SK-N-MC (cell line): ENCODE results near the gene COMMD1.
"Not testable (repeated sequence)": the region's sequence is repeated elsewhere in the genome, so short reads cannot be mapped to it uniquely, and the experiment has no call there.

Source experiments
- DNase-seq: peaks from one replicate; pipeline ENCODE4 v3.0.0-alpha.2; 2011; ENCODE audit warnings: low read depth, low spot score
- H3K27ac ChIP-seq: fragments of 200-600 bp; sonication (generic); 2 replicates; pipeline ENCODE4 v1.5.1; 2016; ENCODE audit warnings: mixed run types
- H3K36me3 ChIP-seq: fragments of 200-600 bp; sonication (generic); 2 replicates; pipeline ENCODE4 v1.6.1; 2017; ENCODE audit warnings: antibody characterized with exemption, low read length, mixed read lengths; ENCODE audit not compliant: insufficient read depth
- H3K4me3 ChIP-seq: fragments of 200-600 bp; sonication (generic); 2 replicates; pipeline ENCODE4 v1.5.1; 2016
- H3K9ac ChIP-seq: fragments of 200-600 bp; sonication (generic); 2 replicates; pipeline ENCODE4 v1.8.0; 2017; ENCODE audit warnings: mixed run types, mixed read lengths; ENCODE audit not compliant: insufficient read length
- H3K9me3 ChIP-seq: fragments of 200-600 bp; sonication (generic); 2 replicates; pipeline ENCODE4 v1.6.1; 2017; ENCODE audit warnings: low read depth, mild to moderate bottlenecking, antibody characterized with exemption, low read length, moderate library complexity, mixed read lengths
- EZH2 ChIP-seq: fragments of 200-600 bp; sonication (generic); IDR thresholded peaks from one replicate; pipeline ENCODE4 v1.6.1; 2017; ENCODE audit warnings: antibody characterized with exemption
- FOXP2 ChIP-seq: optimal IDR thresholded peaks from 2 replicates; pipeline ENCODE3; 2011; ENCODE audit warnings: mild to moderate bottlenecking, moderate library complexity; ENCODE audit not compliant: insufficient read depth; ENCODE audit errors: extremely low read length, control extremely low read depth
- POLR2AphosphoS5 ChIP-seq: IDR thresholded peaks from 2 replicates; pipeline ENCODE4 v1.6.1; 2012; ENCODE audit warnings: mild to moderate bottlenecking, low read depth, low read length, borderline replicate concordance

Gene COMMD1

GRCh38 chr2:61910603-61911002, 5.1 kb downstream of the COMMD1 start:
- no peak for DNase-seq
- TF ChIP-seq POLR2AphosphoS5 (no peak), FOXP2 (no peak), EZH2 (no peak)
- H3K9me3 ChIP-seq, result no peaks in the 10 kb centered on the region
- no peak overlapping the region for H3K27ac ChIP-seq
- H3K36me3 ChIP-seq, result no peaks in the 10 kb centered on the region
- H3K4me3 ChIP-seq, result no peak overlapping the region
- H3K9ac ChIP-seq, result no peak overlapping the region

GRCh38 chr2:61911510-61911909, 6.0 kb downstream of the COMMD1 start:
- DNase-seq, result no peak
- TF ChIP-seq FOXP2, result no peak
- no peak for TF ChIP-seq EZH2
- TF ChIP-seq POLR2AphosphoS5, result no peak
- H3K9ac ChIP-seq, result no peak overlapping the region
- no peaks in the 10 kb centered on the region for H3K9me3 ChIP-seq
- no peak overlapping the region for H3K27ac ChIP-seq
- H3K36me3 ChIP-seq, result no peaks in the 10 kb centered on the region
- no peak overlapping the region for H3K4me3 ChIP-seq

DNA sequence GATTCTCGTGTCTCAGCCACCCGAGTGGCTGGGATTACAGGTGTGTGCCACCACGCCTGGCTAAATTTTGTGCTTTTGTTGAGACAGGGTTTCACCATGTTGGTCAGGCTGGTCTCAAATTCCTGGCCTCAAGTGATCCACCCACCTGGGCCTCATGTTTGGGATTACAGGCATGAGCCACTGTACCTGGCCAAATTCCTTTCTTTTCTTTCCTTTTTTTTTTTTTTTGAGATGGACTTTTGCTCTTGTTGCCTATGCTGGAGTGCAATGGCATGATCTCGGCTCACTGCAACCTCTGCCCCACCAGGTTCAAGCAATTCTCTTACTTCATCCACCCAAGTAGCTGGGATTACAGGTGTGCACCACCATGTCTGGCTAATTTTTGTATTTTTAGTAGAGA, 9.3 kb downstream of the COMMD1 start:
- not testable (repeated sequence) for DNase-seq, H3K9ac ChIP-seq, H3K4me3 ChIP-seq, H3K9me3 ChIP-seq, H3K27ac ChIP-seq, H3K36me3 ChIP-seq

GRCh38 chr2:61920548-61920947, 15.1 kb downstream of the COMMD1 start:
- Histone ChIP-seq H3K27ac (no peak overlapping the region), H3K9ac (peak overlapping the region; percentile 32), H3K4me3 (no peak overlapping the region), H3K36me3 (no peaks in the 10 kb centered on the region), H3K9me3 (no peaks in the 10 kb centered on the region)
- no peak for DNase-seq
- no peak for TF ChIP-seq POLR2AphosphoS5
- TF ChIP-seq FOXP2, result no peak
- no peak for TF ChIP-seq EZH2

GRCh38 chr2:61922714-61923113, 17.2 kb downstream of the COMMD1 start:
- Histone ChIP-seq H3K4me3 (no peak overlapping the region), H3K9ac (no peak overlapping the region), H3K36me3 (no peaks in the 10 kb centered on the region), H3K27ac (no peak overlapping the region), H3K9me3 (no peaks in the 10 kb centered on the region)
- no peak for DNase-seq
- TF ChIP-seq FOXP2, result no peak
- TF ChIP-seq POLR2AphosphoS5, result no peak
- no peak for TF ChIP-seq EZH2

- Histone ChIP-seq H3K36me3 (no peaks in the 10 kb centered on the region), H3K27ac (no peak overlapping the region), H3K4me3 (no peak overlapping the region), H3K9me3 (no peaks in the 10 kb centered on the region), H3K9ac (no peak overlapping the region)
- no peak for DNase-seq
- TF ChIP-seq EZH2, result no peak
- no peak for TF ChIP-seq POLR2AphosphoS5
- TF ChIP-seq FOXP2, result no peak
Measured at GRCh38 chr2:61924895-61925663, 19.6 kb downstream of the COMMD1 start.

- Histone ChIP-seq H3K9ac (no peak overlapping the region), H3K36me3 (no peaks in the 10 kb centered on the region), H3K27ac (no peak overlapping the region), H3K9me3 (no peaks in the 10 kb centered on the region), H3K4me3 (no peak overlapping the region)
- TF ChIP-seq EZH2, result no peak
- TF ChIP-seq POLR2AphosphoS5, result no peak
- DNase-seq, result no peak
Measured at GRCh38 chr2:61926531-61927477, 21.3 kb downstream of the COMMD1 start.

DNA sequence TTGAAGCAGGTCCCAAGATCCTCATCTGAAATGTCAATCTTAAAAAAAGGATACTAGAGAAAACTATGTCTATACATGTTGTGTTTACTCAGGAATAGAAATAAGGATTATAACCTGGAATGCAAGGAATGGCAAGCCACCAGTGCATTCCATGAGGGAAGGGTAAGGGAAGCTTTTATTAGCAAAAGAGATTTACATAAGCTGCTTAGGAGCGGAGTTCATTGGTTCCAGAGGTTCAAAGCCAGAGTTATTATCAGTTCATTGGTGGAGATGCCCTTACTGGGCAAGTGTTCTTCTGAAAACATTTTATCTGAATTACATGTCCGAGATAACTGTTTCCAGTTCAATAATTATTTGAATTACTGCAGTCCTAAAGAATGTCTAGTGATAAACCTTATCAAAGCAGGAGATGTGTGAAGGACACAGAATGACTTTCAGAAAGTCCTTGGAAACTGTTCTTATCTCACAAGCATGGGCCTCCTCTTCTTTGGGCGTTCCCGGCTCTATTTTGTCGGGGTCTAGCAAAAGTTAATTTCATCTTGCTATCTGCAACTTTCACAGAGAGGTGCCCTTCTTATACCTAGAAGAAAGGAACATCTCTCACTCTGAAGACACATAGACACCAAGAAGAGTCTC, 23.5 kb downstream of the COMMD1 start:
- Histone ChIP-seq H3K36me3 (no peaks in the 10 kb centered on the region), H3K9me3 (no peaks in the 10 kb centered on the region), H3K9ac (no peak overlapping the region), H3K4me3 (no peak overlapping the region), H3K27ac (no peak overlapping the region)
- DNase-seq, result no peak
- TF ChIP-seq EZH2 (no peak), POLR2AphosphoS5 (no peak), FOXP2 (no peak)
